ENCODE measurements around the gene TFPT. TPM values are rescaled to one million over a fixed set of nuclear protein-coding genes. Genes with fewer than 3 reads are reported as not detected.

The TFPT gene
- total and polyA plus RNA-seq, 2 donors (not counting 3 experiments of a cell fraction or from before 2014, with no cell fraction given) = 28.3 to 32.1 TPM

- dilution Hi-C loops (cut with MboI; ENCODE audit: extremely low pct_ligation_motif_present, low sequenced_read_pairs) = no loop called here
- H3K4me3 ChIP-seq (replicated peaks in 1 of 3; ENCODE audit: insufficient read depth in 1 of 3, low read depth in 1 of 3, low read length in 3 of 3) = no peak overlapping the region
- H2AFZ ChIP-seq (ENCODE audit: low read depth, low read length) = no peak overlapping the region
- H3K9me1 ChIP-seq (replicated peaks; ENCODE audit: control insufficient read depth, extremely low read depth, insufficient read depth, low read length) = no peaks in the 10 kb centered on the region
- no peak overlapping the region for H3K4me2 ChIP-seq (ENCODE audit: insufficient read depth, low read length)
- intact Hi-C loops (cut with micrococcal nuclease) = no loop called here
- H4K20me1 ChIP-seq (replicated peaks; ENCODE audit: control insufficient read depth, extremely low read depth, insufficient read depth, low read length) = no peaks in the 10 kb centered on the region
- no peak overlapping the region for H3K9ac ChIP-seq (replicated peaks; ENCODE audit: extremely low read depth, insufficient read depth, low read length)
- H3K27me3 ChIP-seq (ENCODE audit: control insufficient read depth in 2 of 2, insufficient read depth in 2 of 2, low read length in 2 of 2) = no peaks in the 10 kb centered on the region
- ChIA-PET POLR2A (no interaction called here), CTCF (no interaction called here)
- DNase-seq (ENCODE audit: low read depth, low spot score) (no peak), FAIRE-seq (no peak)
- no peaks in the 10 kb centered on the region for H3K79me2 ChIP-seq (ENCODE audit: control insufficient read depth, insufficient read depth, low read length)
- no TSS peak for BruUV-seq (replicated peaks)
- H3K27ac ChIP-seq (ENCODE audit: insufficient read depth, low read depth, low read length) = no peak overlapping the region
- H3K36me3 ChIP-seq (ENCODE audit: control insufficient read depth in 2 of 2, extremely low read depth in 1 of 2, insufficient read depth in 2 of 2, low read length in 2 of 2) = no peaks in the 10 kb centered on the region
- no peak for TF ChIP-seq GATA2 (IDR thresholded peaks at IDR 0.05; ENCODE audit: insufficient read depth, insufficient read length, low read depth, low read length)
- TF ChIP-seq MAX (IDR thresholded peaks at IDR 0.05; ENCODE audit: insufficient read depth, insufficient read length) = no peak
- no peak for TF ChIP-seq MYC (IDR thresholded peaks at IDR 0.05; ENCODE audit: low read depth, low read length)
- no peak for TF ChIP-seq POLR2AphosphoS5 (IDR thresholded peaks at IDR 0.05; ENCODE audit: insufficient read depth, low read depth, low read length)
- no peak for TF ChIP-seq EZH2 (IDR thresholded peaks at IDR 0.05; ENCODE audit: borderline replicate concordance, low read depth, low read length, severe bottlenecking)
- no peak for TF ChIP-seq JUN (IDR thresholded peaks at IDR 0.05; ENCODE audit: borderline replicate concordance, insufficient read depth, insufficient read length, low read depth)
- TF ChIP-seq FOS (IDR thresholded peaks at IDR 0.05; ENCODE audit: borderline replicate concordance, insufficient read depth, low read length) = no peak
- TF ChIP-seq POLR2A (IDR thresholded peaks at IDR 0.05; ENCODE audit: low read depth, low read length) = no peak
- no peak for TF ChIP-seq CTCF (IDR thresholded peaks at IDR 0.05; ENCODE audit: extremely low read depth in 1 of 2, insufficient read depth in 1 of 2, low read depth in 1 of 2, low read length in 2 of 2)
- no peaks in the 10 kb centered on the region for H3K4me1 ChIP-seq (ENCODE audit: control insufficient read depth, extremely low read depth, insufficient read depth, low read length)
- H3K9me3 ChIP-seq (replicated peaks; ENCODE audit: control insufficient read depth, insufficient read depth, low read length) = no peaks in the 10 kb centered on the region
Observed at GRCh38 chr19:54069470-54069869, 46.0 kb downstream of the TFPT start.

Measured in endothelial cell of umbilical vein (primary cell).